GM23248 (cell line): ENCODE data around the gene ATP2C2.

Source experiments
- EZH2 ChIP-seq: fragments of 200-600 bp; sonication (generic); IDR thresholded peaks from 2 replicates; pipeline ENCODE4 v1.6.1; 2018; ENCODE audit warnings: antibody characterized with exemption, mild to moderate bottlenecking; ENCODE audit not compliant: insufficient read depth, poor library complexity, severe bottlenecking
- EZH2phosphoT487 ChIP-seq: fragments of 200-600 bp; sonication (generic); IDR thresholded peaks from 2 replicates; pipeline ENCODE4 v1.6.1; 2018; ENCODE audit warnings: antibody characterized with exemption, moderate library complexity, mild to moderate bottlenecking, low read depth; ENCODE audit not compliant: insufficient read depth

GRCh38 chr16:84321932-84322331, 46.4 kb upstream of the ATP2C2 start:
- TF ChIP-seq EZH2 (no peak), EZH2phosphoT487 (no peak)
